ENCODE results near the gene RNF150. TPM values are rescaled to one million over a fixed set of nuclear protein-coding genes. Genes with fewer than 3 reads are reported as not detected.

RNF150 gene
- total RNA-seq = under 0.01 and 0.13 TPM in 2 replicates

- no peak for FAIRE-seq
- Histone ChIP-seq H3K4me3 (ENCODE audit: low read depth, low read length) (peak within 1 kb of the TSS; percentile 52), H3K36me3 (ENCODE audit: control insufficient read depth, insufficient read depth, low read length) (no peaks in the 10 kb centered on the region), H3K27me3 (ENCODE audit: control insufficient read depth, insufficient read depth, low read length) (peaks cover 13% of the 10 kb centered on the region)
- TF ChIP-seq CTCF (IDR thresholded peaks at IDR 0.05; ENCODE audit: insufficient read depth, low read length, severe bottlenecking) = peak; percentile 73
- peak; percentile 68 for DNase-seq (ENCODE audit: low read depth)
These were observed at the start of gene RNF150 for GRCh38 chr4:141133146-141133998. Gene RNF150, minus strand, starts transcription at chr4:141133469.

GRCh38 chr4:141180991-141181761 is 47.9 kb upstream of the RNF150 start:
- no peak for FAIRE-seq
- peaks cover 2% of the 10 kb centered on the region for H3K27me3 ChIP-seq (ENCODE audit: control insufficient read depth, insufficient read depth, low read length)
- H3K36me3 ChIP-seq (ENCODE audit: control insufficient read depth, insufficient read depth, low read length) = no peaks in the 10 kb centered on the region
- peak; percentile 37 for DNase-seq (ENCODE audit: low read depth)
- no peak for TF ChIP-seq CTCF (IDR thresholded peaks at IDR 0.05; ENCODE audit: insufficient read depth, low read length, severe bottlenecking)
- H3K4me3 ChIP-seq (ENCODE audit: low read depth, low read length) = no peak overlapping the region

GRCh38 chr4:141179474-141180373 is 46.5 kb upstream of the RNF150 start:
- no peak for TF ChIP-seq CTCF (IDR thresholded peaks at IDR 0.05; ENCODE audit: insufficient read depth, low read length, severe bottlenecking)
- DNase-seq (ENCODE audit: low read depth) (no peak), FAIRE-seq (peak; percentile 13)

GRCh38 chr4:141177171-141177570 is 43.9 kb upstream of the RNF150 start:
- FAIRE-seq = no peak
- no peak for DNase-seq (ENCODE audit: low read depth)
- peaks cover 2% of the 10 kb centered on the region for H3K27me3 ChIP-seq (ENCODE audit: control insufficient read depth, insufficient read depth, low read length)
- no peaks in the 10 kb centered on the region for H3K36me3 ChIP-seq (ENCODE audit: control insufficient read depth, insufficient read depth, low read length)
- no peak for TF ChIP-seq CTCF (IDR thresholded peaks at IDR 0.05; ENCODE audit: insufficient read depth, low read length, severe bottlenecking)
- no peak overlapping the region for H3K4me3 ChIP-seq (ENCODE audit: low read depth, low read length)

More at GRCh38 chr4:141179474-141180373, 46.5 kb upstream of the RNF150 start:
- H3K4me3 ChIP-seq (ENCODE audit: low read depth, low read length) = no peak overlapping the region
- H3K36me3 ChIP-seq (ENCODE audit: control insufficient read depth, insufficient read depth, low read length) = no peaks in the 10 kb centered on the region
- peaks cover 2% of the 10 kb centered on the region for H3K27me3 ChIP-seq (ENCODE audit: control insufficient read depth, insufficient read depth, low read length)

- no peaks in the 10 kb centered on the region for H3K36me3 ChIP-seq (ENCODE audit: control insufficient read depth, insufficient read depth, low read length)
- DNase-seq (ENCODE audit: low read depth) (no peak), FAIRE-seq (no peak)
- H3K4me3 ChIP-seq (ENCODE audit: low read depth, low read length) = no peak overlapping the region
- H3K27me3 ChIP-seq (ENCODE audit: control insufficient read depth, insufficient read depth, low read length) = no peaks in the 10 kb centered on the region
- no peak for TF ChIP-seq CTCF (IDR thresholded peaks at IDR 0.05; ENCODE audit: insufficient read depth, low read length, severe bottlenecking)
These were observed 41.2 kb upstream of the RNF150 start for GRCh38 chr4:141174457-141174856.

All from bronchial epithelial cell (primary cell).